Activated naive CD8-positive, alpha-beta T cell treated with anti-CD3 and anti-CD28 coated beads, Interleukin-2, amount 50 U/mL, for 24 hours (primary cell): ENCODE results near the gene COL4A1.

Experiments used
- ATAC-seq: fragments of 150-1000 bp; cut with Tn5 transposase; one replicate; pipeline ENCODE4 v1.10.0; 2021
- DNase-seq: peaks from one replicate; pipeline ENCODE4 v3.0.0; 2021
- H3K27ac Mint-ChIP-seq: one replicate; pipeline ENCODE4 v1.8.0; 2021; ENCODE audit warnings: mild to moderate bottlenecking, mixed read lengths
- H3K27me3 Mint-ChIP-seq: one replicate; pipeline ENCODE4 v1.8.0; 2021; ENCODE audit warnings: mixed read lengths
- H3K36me3 Mint-ChIP-seq: one replicate; pipeline ENCODE4 v1.8.0; 2021; ENCODE audit warnings: low read depth, mixed read lengths
- H3K4me1 Mint-ChIP-seq: one replicate; pipeline ENCODE4 v1.8.0; 2021; ENCODE audit warnings: mixed read lengths
- H3K4me3 Mint-ChIP-seq: one replicate; pipeline ENCODE4 v1.8.0; 2021; ENCODE audit warnings: mild to moderate bottlenecking, moderate library complexity, mixed read lengths
- H3K9me3 Mint-ChIP-seq: one replicate; pipeline ENCODE4 v1.8.0; 2021; ENCODE audit warnings: mixed read lengths

COL4A1 gene

DNA sequence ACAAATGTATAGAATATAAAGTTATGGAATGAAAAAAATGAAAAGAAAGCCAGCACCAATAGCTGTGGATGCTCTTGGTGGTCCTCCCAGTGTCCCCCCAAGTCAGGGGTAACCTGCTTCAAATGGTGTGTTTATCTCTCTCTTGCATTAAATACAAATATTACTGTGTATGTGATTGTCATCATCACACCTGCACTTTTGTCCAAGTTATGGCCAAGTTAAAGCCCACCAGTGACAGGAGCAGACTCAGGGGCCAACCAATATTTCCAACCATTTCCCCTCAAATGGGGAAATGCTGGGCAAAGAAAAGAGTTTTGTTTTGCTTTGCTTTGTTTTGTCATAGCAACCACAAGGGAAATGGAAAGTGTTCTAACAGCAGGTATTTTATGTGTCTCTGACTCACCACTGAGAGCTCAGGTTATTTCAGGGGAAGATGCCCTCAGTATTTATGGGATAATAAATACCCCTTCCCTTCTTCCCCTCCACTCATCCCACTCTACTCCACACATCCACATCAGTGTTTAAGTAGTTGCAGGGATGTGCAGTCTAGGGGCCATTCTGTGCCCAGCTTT lies 133.6 kb downstream of the COL4A1 start:
- Mint-ChIP-seq H3K27ac (no peak overlapping the region), H3K36me3 (no peaks in the 10 kb centered on the region), H3K4me1 (no peaks in the 10 kb centered on the region), H3K27me3 (no peaks in the 10 kb centered on the region), H3K9me3 (peaks cover 13% of the 10 kb centered on the region), H3K4me3 (no peak overlapping the region)
- no peak for ATAC-seq
- DNase-seq: no peak

DNA sequence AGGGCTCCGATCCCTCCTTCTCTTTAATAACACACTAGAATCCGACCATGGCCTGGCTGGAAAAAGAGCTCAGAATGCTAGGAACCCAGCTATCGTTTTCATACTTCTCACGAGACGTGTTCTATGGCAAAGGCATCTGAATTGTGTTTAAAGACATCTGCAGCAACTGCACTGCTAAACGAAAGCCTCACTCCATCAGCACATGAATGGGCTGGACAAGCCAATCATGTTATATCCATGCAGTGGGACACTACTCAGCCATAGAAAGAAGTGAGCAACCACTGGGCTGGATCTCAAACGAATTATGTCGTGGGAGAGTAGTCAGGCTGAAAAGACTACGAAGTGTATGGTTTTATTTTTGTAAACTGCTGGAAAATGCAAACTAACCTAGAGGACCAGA lies 136.1 kb downstream of the COL4A1 start:
- no peak overlapping the region for H3K27ac Mint-ChIP-seq
- H3K36me3 Mint-ChIP-seq: no peaks in the 10 kb centered on the region
- H3K4me3 Mint-ChIP-seq: no peak overlapping the region
- peaks cover 13% of the 10 kb centered on the region for H3K9me3 Mint-ChIP-seq
- DNase-seq (no peak), ATAC-seq (no peak)
- H3K27me3 Mint-ChIP-seq: no peaks in the 10 kb centered on the region
- no peaks in the 10 kb centered on the region for H3K4me1 Mint-ChIP-seq

DNA sequence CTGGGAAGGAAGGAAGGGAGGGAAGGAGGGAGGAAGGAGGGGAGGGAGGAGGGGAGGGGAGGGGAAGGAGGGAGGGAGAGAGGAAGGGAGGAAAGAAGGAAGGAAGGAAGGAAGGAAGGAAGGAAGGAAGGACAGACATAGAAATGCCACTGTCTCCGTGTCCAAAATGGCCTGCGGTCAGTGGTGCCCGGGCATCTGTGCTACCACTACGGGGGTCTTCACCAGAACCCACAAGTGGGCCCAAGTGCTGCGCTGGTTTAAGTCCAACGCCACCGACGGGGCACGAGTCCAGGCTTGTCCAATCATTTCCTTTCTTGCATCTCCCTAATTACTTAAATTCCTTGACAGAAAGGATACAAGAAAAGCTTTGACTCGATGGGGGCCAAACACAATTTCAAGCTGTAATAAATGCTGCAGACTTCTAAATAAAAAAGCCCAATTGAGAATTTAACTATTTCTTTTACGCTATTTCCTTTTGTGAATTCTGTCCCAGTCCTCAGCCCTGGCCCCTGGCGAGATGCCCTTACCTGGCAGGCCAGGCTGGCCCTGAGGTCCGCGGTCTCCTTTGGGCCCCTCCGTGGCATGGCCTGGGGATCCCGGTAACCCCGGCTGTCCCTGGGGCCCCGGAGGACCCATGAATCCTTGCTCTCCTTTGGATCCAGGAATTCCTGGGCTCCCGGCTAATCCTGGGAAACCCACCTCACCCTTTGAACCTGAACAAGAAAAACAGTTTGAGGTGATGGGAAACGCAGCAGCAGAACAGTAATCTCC lies 136.8 kb downstream of the COL4A1 start:
- H3K9me3 Mint-ChIP-seq: peaks cover 13% of the 10 kb centered on the region
- no peaks in the 10 kb centered on the region for H3K4me1 Mint-ChIP-seq
- H3K4me3 Mint-ChIP-seq: no peak overlapping the region
- DNase-seq: no peak
- ATAC-seq: no peak
- no peaks in the 10 kb centered on the region for H3K36me3 Mint-ChIP-seq
- H3K27ac Mint-ChIP-seq: no peak overlapping the region
- peaks cover 5% of the 10 kb centered on the region for H3K27me3 Mint-ChIP-seq

DNA sequence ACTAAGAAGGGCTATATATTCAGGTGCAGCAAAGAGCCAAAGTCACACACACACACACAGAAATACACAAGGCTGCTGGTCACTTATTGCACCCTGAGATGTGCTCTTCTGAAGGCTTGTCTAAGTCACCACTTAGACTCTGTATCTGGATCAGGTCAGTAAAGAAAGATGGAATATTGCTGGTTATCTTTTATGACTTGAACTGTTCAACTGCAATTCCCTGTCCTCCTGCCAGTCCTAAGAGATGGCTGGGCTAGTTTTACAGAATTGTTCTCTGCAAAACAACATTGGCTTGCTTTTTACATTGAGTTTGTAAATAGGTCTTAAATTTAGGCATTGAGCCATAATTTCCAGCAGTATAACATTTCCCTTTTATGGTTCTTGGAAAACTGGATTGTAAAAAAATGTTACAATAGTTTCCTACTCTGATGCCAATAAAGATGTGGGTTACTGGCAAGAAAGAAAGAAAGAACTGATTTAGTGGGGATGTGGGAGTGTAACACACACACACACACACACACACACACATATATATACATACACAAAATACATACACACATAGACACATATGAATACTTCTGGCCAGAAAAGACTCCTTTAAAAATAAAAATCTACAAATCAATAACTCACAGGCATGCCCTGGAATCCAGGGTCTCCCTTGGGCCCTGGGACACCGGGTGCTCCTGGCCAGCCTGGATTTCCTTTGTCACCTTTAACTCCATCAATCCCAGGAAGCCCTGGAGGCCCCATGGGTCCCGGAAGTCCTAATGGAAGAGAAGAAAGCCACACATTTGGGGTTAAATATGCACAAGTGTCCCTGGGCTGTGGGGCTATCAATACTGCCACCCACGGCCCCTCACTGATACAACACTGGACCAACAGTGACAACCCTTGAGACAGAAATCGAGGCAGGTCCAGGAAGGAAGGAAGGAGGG lies 137.7 kb downstream of the COL4A1 start:
- DNase-seq (no peak), ATAC-seq (no peak)
- Mint-ChIP-seq H3K4me3 (no peak overlapping the region), H3K4me1 (no peaks in the 10 kb centered on the region), H3K27ac (no peak overlapping the region), H3K9me3 (peaks cover 13% of the 10 kb centered on the region), H3K36me3 (no peaks in the 10 kb centered on the region), H3K27me3 (peaks cover 5% of the 10 kb centered on the region)

GRCh38 chr13:110166598-110166997 lies 140.4 kb downstream of the COL4A1 start:
- Mint-ChIP-seq H3K27me3 (peaks cover 5% of the 10 kb centered on the region), H3K9me3 (no peaks in the 10 kb centered on the region), H3K27ac (no peak overlapping the region), H3K36me3 (no peaks in the 10 kb centered on the region), H3K4me1 (no peaks in the 10 kb centered on the region), H3K4me3 (no peak overlapping the region)
- DNase-seq (no peak), ATAC-seq (no peak)

DNA sequence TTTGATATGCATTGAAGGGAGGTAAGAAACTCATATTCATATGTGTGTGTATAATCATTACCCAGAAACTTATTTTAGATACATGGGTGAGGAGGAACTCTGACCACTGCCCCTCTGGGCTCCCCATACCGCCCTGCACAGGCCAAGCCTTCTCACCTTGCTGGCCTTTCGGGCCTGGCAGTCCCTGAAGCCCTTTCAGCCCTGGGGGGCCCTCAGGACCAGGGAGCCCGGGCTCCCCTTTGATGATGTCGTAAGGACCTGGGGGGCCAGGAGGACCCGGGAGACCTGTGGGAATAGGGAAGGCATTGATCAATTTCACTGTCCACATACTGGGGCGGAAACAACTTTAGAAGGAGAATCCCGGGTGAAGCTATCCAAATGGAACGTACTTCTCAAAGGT lies 142.3 kb downstream of the COL4A1 start:
- Mint-ChIP-seq H3K36me3 (no peaks in the 10 kb centered on the region), H3K4me3 (no peak overlapping the region), H3K4me1 (no peaks in the 10 kb centered on the region), H3K9me3 (no peaks in the 10 kb centered on the region), H3K27ac (no peak overlapping the region), H3K27me3 (peaks cover 5% of the 10 kb centered on the region)
- no peak for ATAC-seq
- DNase-seq: no peak

DNA sequence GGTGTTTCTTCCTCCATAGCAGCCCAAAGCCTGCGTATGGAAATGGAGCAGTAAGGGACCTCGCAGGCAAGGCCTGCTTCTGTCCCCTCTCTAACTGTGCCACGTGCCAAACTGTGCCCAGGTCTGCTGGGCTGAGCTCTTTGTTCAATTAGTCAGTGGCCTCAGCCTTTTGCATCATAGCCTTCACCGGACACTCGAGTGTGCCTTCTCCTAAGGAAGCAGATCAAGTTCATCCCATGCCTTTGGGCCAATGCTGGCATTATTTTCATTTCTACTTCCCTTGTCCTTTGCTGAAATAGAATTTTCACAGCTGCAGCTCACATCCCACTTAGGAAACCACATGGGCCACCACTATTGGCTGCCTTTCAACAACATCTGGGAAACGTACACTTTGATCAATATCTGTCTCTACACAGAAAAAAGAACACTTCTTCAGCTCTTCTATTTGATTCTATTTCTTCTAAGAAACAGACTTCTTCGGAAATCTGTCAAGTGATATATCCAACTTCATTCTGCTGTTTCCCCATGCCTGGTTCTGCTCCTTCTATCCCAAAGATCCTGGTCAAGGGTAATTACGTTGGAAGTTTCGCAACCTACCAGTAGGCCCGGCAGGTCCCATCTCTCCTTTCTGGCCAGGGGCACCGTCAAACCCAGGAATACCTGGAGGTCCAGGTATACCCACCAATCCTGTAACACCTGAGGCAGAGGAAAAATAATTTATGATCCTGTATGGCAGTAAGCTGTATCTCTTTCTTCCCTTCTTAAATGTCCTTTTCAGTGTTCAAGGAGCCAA lies 143.9 kb downstream of the COL4A1 start:
- Mint-ChIP-seq H3K36me3 (no peaks in the 10 kb centered on the region), H3K27me3 (peaks cover 5% of the 10 kb centered on the region), H3K27ac (no peak overlapping the region), H3K9me3 (no peaks in the 10 kb centered on the region), H3K4me1 (no peaks in the 10 kb centered on the region), H3K4me3 (no peak overlapping the region)
- DNase-seq: no peak
- no peak for ATAC-seq

DNA sequence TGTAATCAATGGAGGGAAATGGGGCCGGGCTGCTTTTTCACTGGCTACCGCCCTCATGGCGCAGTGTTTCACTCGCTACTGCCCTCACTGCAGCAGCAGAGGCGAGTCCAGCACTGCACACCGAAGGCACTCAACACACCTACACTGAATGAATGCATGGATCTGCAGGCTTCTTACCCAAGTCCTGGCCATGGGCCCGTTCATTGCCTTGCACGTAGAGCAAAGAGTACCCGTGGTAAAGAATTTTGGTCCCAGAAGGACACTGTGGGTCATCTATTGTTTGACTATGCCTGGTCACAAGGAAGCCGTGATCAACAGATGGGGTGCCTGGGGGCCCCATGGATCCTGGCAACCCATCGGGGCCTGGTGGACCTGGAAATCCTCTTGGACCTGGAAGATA lies 144.9 kb downstream of the COL4A1 start:
- Mint-ChIP-seq H3K9me3 (no peaks in the 10 kb centered on the region), H3K4me3 (no peak overlapping the region), H3K27me3 (peaks cover 5% of the 10 kb centered on the region), H3K36me3 (no peaks in the 10 kb centered on the region), H3K4me1 (no peaks in the 10 kb centered on the region), H3K27ac (no peak overlapping the region)
- no peak for ATAC-seq
- no peak for DNase-seq

DNA sequence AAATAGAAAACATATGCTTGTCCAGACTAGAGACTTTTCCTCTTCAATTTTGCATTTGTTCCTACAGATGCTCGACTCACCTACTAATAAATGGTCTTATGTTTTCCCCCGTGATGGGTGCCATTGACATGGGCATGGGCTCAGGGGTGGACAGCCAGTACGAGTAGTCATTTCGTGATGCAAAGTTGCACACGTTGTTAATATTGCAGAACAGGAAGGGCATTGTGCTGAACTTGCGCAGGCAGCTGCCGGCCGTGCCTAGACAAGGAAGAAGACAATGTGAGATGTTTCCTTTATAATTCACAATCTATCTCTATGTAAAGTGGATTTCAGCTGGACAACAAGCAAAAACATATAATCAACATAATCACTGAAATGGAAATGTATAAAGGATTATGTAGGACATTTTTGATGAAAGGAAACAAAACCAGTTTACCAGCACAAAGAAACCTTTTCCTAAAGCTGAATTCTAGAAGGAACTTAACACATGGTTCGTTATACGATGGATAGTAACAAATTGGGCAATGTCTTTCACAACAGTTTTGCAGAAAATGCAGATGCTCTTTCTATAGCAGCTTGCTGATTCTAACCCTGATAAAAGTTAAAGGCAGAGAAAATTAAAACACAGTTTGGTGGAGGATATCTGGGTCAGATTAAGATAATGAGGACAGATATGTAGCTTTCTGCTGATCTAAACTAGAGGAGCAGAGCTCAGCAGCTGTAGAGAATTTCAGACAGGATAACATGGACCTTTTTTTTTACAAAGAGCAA lies 145.7 kb downstream of the COL4A1 start:
- Mint-ChIP-seq H3K36me3 (no peaks in the 10 kb centered on the region), H3K4me3 (no peak overlapping the region), H3K9me3 (no peaks in the 10 kb centered on the region)

DNA sequence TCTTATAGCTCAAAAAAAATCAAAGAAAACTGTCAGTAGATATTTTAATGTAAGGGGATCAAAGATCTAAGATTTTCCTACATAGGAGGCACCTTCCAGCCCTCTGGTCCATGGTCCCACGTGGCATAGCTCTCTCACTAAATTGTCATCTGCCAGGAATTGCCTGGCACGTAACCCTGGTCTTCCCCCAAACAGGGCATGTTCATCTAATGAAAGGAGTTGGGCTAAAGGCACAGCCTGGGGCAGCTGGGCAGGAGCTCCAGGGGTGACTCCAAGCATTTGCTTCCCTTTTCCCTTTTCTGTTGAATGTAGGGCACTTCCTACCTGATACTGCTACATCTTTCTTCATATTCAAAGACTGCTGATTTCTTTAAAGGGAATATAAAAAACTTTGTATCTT lies 148.7 kb downstream of the COL4A1 start:
- ATAC-seq (no peak), DNase-seq (no peak)
- H3K27me3 Mint-ChIP-seq: no peaks in the 10 kb centered on the region
- no peaks in the 10 kb centered on the region for H3K9me3 Mint-ChIP-seq
- H3K27ac Mint-ChIP-seq: no peak overlapping the region
- H3K36me3 Mint-ChIP-seq: no peaks in the 10 kb centered on the region
- no peak overlapping the region for H3K4me3 Mint-ChIP-seq
- H3K4me1 Mint-ChIP-seq: no peaks in the 10 kb centered on the region

More for the DNA sequence above, 145.7 kb downstream of the COL4A1 start:
- H3K27ac Mint-ChIP-seq: no peak overlapping the region
- no peak for DNase-seq
- no peak for ATAC-seq
- peaks cover 5% of the 10 kb centered on the region for H3K27me3 Mint-ChIP-seq
- no peaks in the 10 kb centered on the region for H3K4me1 Mint-ChIP-seq

DNA sequence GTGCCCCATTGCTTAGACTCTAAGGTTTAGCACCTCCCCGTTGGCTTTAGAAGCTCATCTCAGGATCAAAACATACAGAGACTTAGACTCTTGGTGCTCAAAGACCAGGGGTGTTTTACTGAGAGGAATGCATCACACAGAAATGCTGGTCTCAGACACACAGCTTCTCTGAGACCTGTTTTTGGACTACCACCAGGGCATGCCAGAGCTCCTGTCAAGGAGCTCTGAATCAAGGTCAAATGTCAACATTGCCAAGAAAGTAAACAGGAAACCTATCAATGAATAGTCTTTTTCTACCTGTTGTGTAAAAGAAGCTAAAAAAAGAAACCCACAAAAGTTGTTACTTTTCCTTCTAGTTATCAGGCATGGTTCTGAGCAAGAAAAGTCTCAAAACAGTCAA lies 149.2 kb downstream of the COL4A1 start:
- H3K4me3 Mint-ChIP-seq: no peak overlapping the region
- H3K27ac Mint-ChIP-seq: no peak overlapping the region
- H3K4me1 Mint-ChIP-seq: no peaks in the 10 kb centered on the region
- ATAC-seq: no peak
- no peaks in the 10 kb centered on the region for H3K27me3 Mint-ChIP-seq
- no peaks in the 10 kb centered on the region for H3K9me3 Mint-ChIP-seq
- DNase-seq: no peak
- H3K36me3 Mint-ChIP-seq: no peaks in the 10 kb centered on the region

DNA sequence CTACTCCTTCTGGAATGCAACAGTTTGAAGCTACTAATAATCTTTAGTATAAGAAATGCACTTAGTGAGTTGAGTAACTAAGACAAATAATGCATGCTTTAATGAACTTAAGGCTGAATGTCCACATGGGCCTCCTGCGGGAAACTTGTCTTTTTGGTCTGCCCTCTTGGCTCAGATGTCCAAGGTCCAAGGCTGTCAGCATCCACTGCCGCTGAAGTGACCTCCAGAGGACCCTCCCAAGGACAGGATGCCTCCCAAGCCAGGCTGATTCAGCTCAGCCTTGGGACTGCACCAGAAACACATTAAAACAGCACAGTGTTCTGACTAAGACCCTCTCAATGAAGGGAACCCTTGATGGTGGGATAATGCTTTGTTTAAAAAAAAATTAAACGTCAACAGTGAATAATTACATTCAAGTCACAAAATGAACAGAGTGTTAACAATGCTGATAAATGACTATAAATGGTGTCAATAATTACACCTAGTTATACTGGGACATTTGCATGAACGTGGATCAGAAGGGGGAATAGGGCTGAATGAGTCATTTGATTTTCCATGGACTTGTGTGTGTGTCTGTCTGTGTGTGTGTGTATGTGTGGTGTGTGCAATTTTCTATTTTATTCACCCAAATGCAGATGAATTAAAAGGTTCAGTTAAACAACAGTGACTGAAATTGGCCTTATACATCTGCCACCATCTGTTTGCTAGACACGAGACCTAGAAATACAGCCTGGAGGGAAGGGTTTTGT lies 150.5 kb downstream of the COL4A1 start:
- Mint-ChIP-seq H3K4me1 (no peaks in the 10 kb centered on the region), H3K9me3 (no peaks in the 10 kb centered on the region), H3K36me3 (no peaks in the 10 kb centered on the region), H3K4me3 (no peak overlapping the region), H3K27me3 (no peaks in the 10 kb centered on the region), H3K27ac (no peak overlapping the region)
- DNase-seq: no peak
- no peak for ATAC-seq

DNA sequence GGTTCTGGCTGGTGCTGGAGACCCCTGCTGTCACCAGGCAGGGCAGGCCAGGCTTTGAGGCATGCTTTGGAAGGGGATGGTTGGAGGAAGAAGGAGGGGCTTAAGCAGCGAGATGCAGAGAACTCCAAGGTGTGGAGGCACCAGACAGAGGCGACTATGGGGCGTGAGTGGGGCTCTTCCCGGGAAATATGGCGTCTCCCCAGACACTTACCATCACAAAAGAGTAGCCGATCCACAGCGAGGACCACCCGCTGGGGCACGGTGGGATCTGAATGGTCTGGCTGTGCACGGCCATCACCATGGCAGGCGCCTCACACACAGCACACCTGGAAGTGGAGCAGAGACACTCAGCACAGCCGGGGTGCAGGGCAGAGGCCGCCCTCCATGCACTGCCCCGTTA lies 151.9 kb downstream of the COL4A1 start:
- no peaks in the 10 kb centered on the region for H3K4me1 Mint-ChIP-seq
- H3K36me3 Mint-ChIP-seq: no peaks in the 10 kb centered on the region
- no peak overlapping the region for H3K4me3 Mint-ChIP-seq
- no peaks in the 10 kb centered on the region for H3K9me3 Mint-ChIP-seq
- ATAC-seq: no peak
- H3K27ac Mint-ChIP-seq: no peak overlapping the region
- no peak for DNase-seq
- peaks cover 2% of the 10 kb centered on the region for H3K27me3 Mint-ChIP-seq
